K562 (cell line): ENCODE measurements around the gene ZNF43. TPM values are rescaled to one million over a fixed set of nuclear protein-coding genes. Genes with fewer than 3 reads are reported as not detected.
A peak's percentile ranks its signal among the peaks of the same experiment; 100 is the strongest.
"Not testable (repeated sequence)": the region's sequence is repeated elsewhere in the genome, so short reads cannot be mapped to it uniquely, and the experiment has no call there.

Source experiments
- ATAC-seq: fragments of 200-7000 bp; cut with Tn5 transposase; 3 replicates; pipeline ENCODE4 v1.9.1; 2020; ENCODE audit warnings: moderate library complexity
- BruUV-seq: library from RNA; stranded (reverse); fragments of 400-500 nt; replicated peaks from 2 replicates; lab custom pipeline; 2021; lab: Mats Ljungman, UMichigan
- CTCF ChIA-PET: fragments of 300-600 bp; formaldehyde crosslinking; extraction: SDS; loops from one replicate; lab custom pipeline; 2021; ENCODE audit warnings: low intra/inter-chr PET ratio; lab: Yijun Ruan, JAX
- POLR2A ChIA-PET: fragments of 300-600, 350-650 bp; sonication (Branson Sonifier 250); formaldehyde crosslinking; extraction: SDS; loops from one replicate; lab custom pipeline; 2021; ENCODE audit warnings: antibody characterized with exemption, inconsistent platforms; lab: Yijun Ruan, JAX
- DNase-seq, 4 experiments: peaks; one replicate each; pipeline versions ENCODE4 v3.0.0 to v3.0.0-alpha.2; 2011 to 2018; ENCODE audit warnings: low spot score in 3 of 4, mixed read lengths in 3 of 4; ENCODE audit errors: extremely low read depth in 1 of 4
- FAIRE-seq: peaks from 2 replicates; lab custom pipeline; 2011; peaks lifted over from hg19 to GRCh38; lab: Jason Lieb, UNC
- H2AFZ ChIP-seq: 2 replicates; pipeline ENCODE4 v1.6.0; 2011; ENCODE audit warnings: low read depth, low read length, control low read depth, inconsistent platforms
- H3K27ac ChIP-seq: fragments of 200-600 bp; 3 replicates; pipeline ENCODE4 v1.8.0; 2011; ENCODE audit warnings: low read depth, mild to moderate bottlenecking, control low read depth, inconsistent platforms, low read length, moderate library complexity, mixed read lengths; ENCODE audit errors: extremely low read depth
- H3K27me3 ChIP-seq, 2 experiments: fragments of 300-600 bp in 1 of 2; 2 replicates in 1 of 2; 3 replicates in 1 of 2; pipeline versions ENCODE4 v1.6.0 to v1.8.0; 2011; ENCODE audit warnings: inconsistent platforms in 2 of 2, low read length in 2 of 2, mild to moderate bottlenecking in 1 of 2, mixed read lengths in 1 of 2, moderate library complexity in 1 of 2; ENCODE audit not compliant: control insufficient read depth in 2 of 2, insufficient read depth in 2 of 2
- H3K36me3 ChIP-seq: fragments of 300-600 bp; 3 replicates; pipeline ENCODE4 v1.8.0; 2011; ENCODE audit warnings: mild to moderate bottlenecking, low read length, inconsistent platforms; ENCODE audit not compliant: control insufficient read depth, insufficient read depth
- H3K4me1 ChIP-seq, 2 experiments: fragments of 200-600 bp in 1 of 2; replicated peaks in 1 of 2; 2 replicates in 1 of 2; 3 replicates in 1 of 2; pipeline versions ENCODE4 v1.5.1 to v1.8.0; 2011; ENCODE audit warnings: inconsistent platforms in 2 of 2, low read length in 2 of 2, mild to moderate bottlenecking in 1 of 2, mixed read lengths in 1 of 2, moderate library complexity in 1 of 2; ENCODE audit not compliant: control insufficient read depth in 2 of 2, insufficient read depth in 2 of 2
- H3K4me2 ChIP-seq: 2 replicates; pipeline ENCODE4 v1.6.1; 2011; ENCODE audit warnings: low read length, control low read depth, inconsistent platforms, mixed read lengths; ENCODE audit not compliant: insufficient read depth
- H3K4me3 ChIP-seq: fragments of 200-600 bp; sonication (generic), shearing (Covaris generic); 2 replicates; pipeline ENCODE4 v1.5.1; 2016; ENCODE audit warnings: control low read depth, inconsistent platforms
- H3K79me2 ChIP-seq: fragments of 200-600 bp; 3 replicates; pipeline ENCODE4 v1.8.0; 2011; ENCODE audit warnings: low read length, inconsistent platforms; ENCODE audit not compliant: control insufficient read depth, insufficient read depth
- H3K9ac ChIP-seq, 2 experiments: 2 replicates each; pipeline versions ENCODE4 v1.6.0 to v1.6.1; 2011; ENCODE audit warnings: low read depth in 2 of 2, low read length in 2 of 2, control low read depth in 1 of 2, inconsistent platforms in 1 of 2, mild to moderate bottlenecking in 1 of 2, mixed read lengths in 1 of 2; ENCODE audit not compliant: insufficient read depth in 1 of 2
- H3K9me1 ChIP-seq: one replicate; pipeline ENCODE4 v1.6.0; 2011; ENCODE audit warnings: inconsistent platforms, mild to moderate bottlenecking, low read length, moderate library complexity; ENCODE audit not compliant: control insufficient read depth, insufficient read depth
- H3K9me3 ChIP-seq: replicated peaks from 2 replicates; pipeline ENCODE4 v1.5.1; 2011; ENCODE audit warnings: low read depth, low read length, inconsistent platforms; ENCODE audit not compliant: control insufficient read depth, insufficient read depth
- H4K20me1 ChIP-seq: replicated peaks from 2 replicates; pipeline ENCODE4 v1.6.1; 2011; ENCODE audit warnings: low read length, inconsistent platforms, mixed read lengths; ENCODE audit not compliant: control insufficient read depth, insufficient read depth
- NR2C2 ChIP-seq, 2 experiments: fragments of 200-800 bp in 1 of 2; sonication (Bioruptor generic) in 1 of 2; sonication (generic) in 1 of 2; formaldehyde crosslinking in 1 of 2; IDR thresholded peaks; 2 replicates each; pipeline versions ENCODE4 v1.6.1 to v1.8.0; 2016 to 2022; ENCODE audit warnings: mild to moderate bottlenecking in 1 of 2, missing compliant biosample characterization in 1 of 2, missing genetic modification characterization in 1 of 2, missing genetic modification reagents in 1 of 2
- POLR3A ChIP-seq: IDR thresholded peaks from 2 replicates; pipeline ENCODE4 v1.6.1; 2011; ENCODE audit warnings: borderline replicate concordance, mild to moderate bottlenecking, moderate library complexity; ENCODE audit not compliant: insufficient read length, insufficient read depth; ENCODE audit errors: extremely low read depth
- UBTF ChIP-seq, 2 experiments: IDR thresholded peaks; 2 replicates each; pipeline ENCODE4 v1.6.1; 2012; ENCODE audit warnings: improper control_type of control experiment in 2 of 2, low read depth in 2 of 2, low read length in 2 of 2, borderline replicate concordance in 1 of 2
- WGBS: fragments of 100-300 bp; shearing (Covaris generic); methylation state at CpG from one replicate; pipeline ENCODE4 v1.1.6; 2016; ENCODE audit warnings: low coverage, mixed read lengths; ENCODE audit not compliant: insufficient coverage; ENCODE audit errors: missing lambda C conversion rate; 5-methylcytosine and 5-hydroxymethylcytosine counted together
- in situ Hi-C: fragments of 300-500 bp; cut with MboI; formaldehyde crosslinking; loops from 4 replicates; pipeline ENCODE4 v1.15.0; 2018; ENCODE audit warnings: inconsistent platforms, mixed read lengths
- intact Hi-C: fragments of 100-400 bp; cut with micrococcal nuclease; formaldehyde crosslinking; loops from 2 replicates; pipeline ENCODE4 v1.14.2; 2022
- polyA plus RNA-seq, 8 experiments: library from polyadenylated mRNA; depleted of rRNA in 4 of 8; stranded (reverse) in 5 of 8; unstranded in 3 of 8; fragments of >200 nt; fragmentation: Nextera tagmentation in 2 of 8; fragmentation: Illumina TruSeq in 1 of 8; extraction: Ambion mirVana in 2 of 8; extraction: Trizol in 1 of 8; gene quantifications; 2 replicates each; pipeline versions ENCODE4 v1.2.1 to v1.2.3, GENCODE V29; 2011 to 2014; ENCODE audit warnings: inconsistent platforms in 1 of 8, missing spikeins in 1 of 8
- total RNA-seq, 7 experiments: library from RNA; depleted of rRNA in 6 of 7; stranded (reverse); fragments of >200 nt in 6 of 7; fragmentation: Illumina TruSeq in 2 of 7; extraction: Trizol in 2 of 7; gene quantifications; 2 replicates each; pipeline versions ENCODE4 v1.2.1 to v1.2.3, GENCODE V29; 2011 to 2021; ENCODE audit warnings: low replicate concordance in 1 of 7

The ZNF43 gene
- total and polyA plus RNA-seq, 9 of the 15 experiments (the other 6 are each of a cell fraction or from before 2014, with no cell fraction given) = 3.6 to 18.6 (median 9.2) TPM

GRCh38 chr19:21766705-21767064, 69.3 kb downstream of the ZNF43 start:
- H3K9me1 ChIP-seq; FAIRE-seq; CTCF ChIA-PET; BruUV-seq; intact Hi-C loops; H4K20me1 ChIP-seq; H3K9me3 ChIP-seq; H3K27me3 ChIP-seq; in situ Hi-C loops; H3K4me1 ChIP-seq; TF ChIP-seq NR2C2 (CRISPR knock-in tag; IDR thresholded peaks at IDR 0.05): not testable (repeated sequence)
- POLR2A ChIA-PET = interaction anchor here (0.6 to 1.3 kb wide), 4 partner anchors 12 to 625 kb away, joined by 3 to 5 read pairs (median 3); no protein-coding TSS in a partner anchor
- peak overlapping the region; percentile 94 to 99 for H3K9ac ChIP-seq
- H3K4me3 ChIP-seq = peak overlapping the region; percentile 84
- 0% methylated on average over 15 of the region's 19 CpGs for WGBS
- peak overlapping the region; percentile 96 for H3K27ac ChIP-seq
- peaks cover 35% of the 10 kb centered on the region for H3K79me2 ChIP-seq
- ATAC-seq = peak; percentile 33
- peaks cover 39% of the 10 kb centered on the region for H3K36me3 ChIP-seq
- peak overlapping the region; percentile 97 for H2AFZ ChIP-seq
- peak in 1 of 4 experiments; percentile 18 for DNase-seq
- H3K4me2 ChIP-seq = peak overlapping the region; percentile 95
- TF ChIP-seq POLR3A = peak; percentile 22
- TF ChIP-seq UBTF (IDR thresholded peaks at IDR 0.05; ENCODE audit: borderline replicate concordance in 1 of 2, low read depth in 2 of 2, low read length in 2 of 2) = peak in 1 of 2 experiments; percentile 10; a peak in 1 of 4 replicates
- peak; percentile 21; the same call in 1 of the 2 replicates for TF ChIP-seq NR2C2 (tag; IDR thresholded peaks at IDR 0.05)
